H1 (cell line): ENCODE results near the gene GABRD. TPM values are rescaled to one million over a fixed set of nuclear protein-coding genes. Genes with fewer than 3 reads are reported as not detected.

ENCODE experiments used
- CTCF ChIA-PET: fragments of 300-600 bp; sonication (Branson Sonifier 250); formaldehyde crosslinking; loops from one replicate; lab custom pipeline; 2021; ENCODE audit not compliant: partially characterized antibody; lab: Charles Lee
- POLR2A ChIA-PET: fragments of 300-600 bp; sonication (Branson Sonifier 250); formaldehyde crosslinking; loops from one replicate; lab custom pipeline; 2021; ENCODE audit warnings: inconsistent platforms; ENCODE audit not compliant: partially characterized antibody; lab: Charles Lee
- DNase-seq, 2 experiments: peaks; one replicate each; pipeline versions ENCODE4 v3.0.0 to v3.0.0-alpha.2; 2010 to 2022; ENCODE audit warnings: low spot score in 2 of 2, low read depth in 1 of 2, mixed read lengths in 1 of 2
- FAIRE-seq: peaks from 2 replicates; lab custom pipeline; 2011; peaks lifted over from hg19 to GRCh38; lab: Jason Lieb, UNC
- H2AFZ ChIP-seq: 2 replicates; pipeline ENCODE4 v1.8.1; 2012; ENCODE audit warnings: low read length, inconsistent platforms
- H2AK5ac ChIP-seq: 2 replicates; pipeline ENCODE4 v1.6.1; 2013; ENCODE audit warnings: low read depth, low read length
- H2BK120ac ChIP-seq: replicated peaks from 2 replicates; pipeline ENCODE3; 2013; ENCODE audit warnings: low read depth, low read length, inconsistent platforms
- H2BK12ac ChIP-seq: 2 replicates; pipeline ENCODE4 v1.6.1; 2013; ENCODE audit warnings: low read depth, low read length
- H2BK15ac ChIP-seq: 2 replicates; pipeline ENCODE4 v1.6.1; 2013; ENCODE audit warnings: low read length
- H2BK20ac ChIP-seq: 2 replicates; pipeline ENCODE4 v1.6.1; 2013; ENCODE audit warnings: low read length
- H2BK5ac ChIP-seq: 2 replicates; pipeline ENCODE4 v1.6.1; 2013; ENCODE audit warnings: low read depth, low read length
- H3K14ac ChIP-seq: 2 replicates; pipeline ENCODE4 v1.6.1; 2013; ENCODE audit warnings: inconsistent platforms; ENCODE audit not compliant: insufficient read length
- H3K18ac ChIP-seq: 2 replicates; pipeline ENCODE4 v1.6.1; 2013; ENCODE audit warnings: low read length; ENCODE audit errors: extremely low read depth
- H3K23ac ChIP-seq: 2 replicates; pipeline ENCODE4 v1.6.1; 2013; ENCODE audit warnings: inconsistent platforms; ENCODE audit not compliant: insufficient read length
- H3K23me2 ChIP-seq: 2 replicates; pipeline ENCODE4 v1.6.1; 2013; ENCODE audit warnings: low read depth, low read length
- H3K27ac ChIP-seq: 2 replicates; pipeline ENCODE4 v1.6.1; 2011; ENCODE audit warnings: low read depth, low read length, inconsistent platforms
- H3K27me3 ChIP-seq, 4 experiments: replicated peaks in 1 of 4; 1 replicate in 1 of 4; 2 replicates in 3 of 4; pipeline versions ENCODE4 v1.6.1 to v1.8.1; 2011 to 2013; ENCODE audit warnings: low read length in 3 of 4, mild to moderate bottlenecking in 3 of 4, inconsistent platforms in 2 of 4, mixed read lengths in 2 of 4, moderate library complexity in 1 of 4; ENCODE audit not compliant: control insufficient read depth in 3 of 4, insufficient read depth in 3 of 4; ENCODE audit errors: extremely low read depth in 1 of 4
- H3K36me3 ChIP-seq, 4 experiments: 2 replicates each; pipeline versions ENCODE4 v1.6.1 to v1.8.1; 2011 to 2013; ENCODE audit warnings: mild to moderate bottlenecking in 4 of 4, low read length in 3 of 4, moderate library complexity in 2 of 4, control low read depth in 1 of 4, inconsistent platforms in 1 of 4; ENCODE audit not compliant: insufficient read depth in 4 of 4, control insufficient read depth in 2 of 4
- H3K4ac ChIP-seq: replicated peaks from 2 replicates; pipeline ENCODE3; 2013; ENCODE audit warnings: low read length, low read depth, mixed read lengths, inconsistent platforms; ENCODE audit not compliant: insufficient read length
- H3K4me1 ChIP-seq, 4 experiments: replicated peaks in 1 of 4; 1 replicate in 1 of 4; 2 replicates in 3 of 4; pipeline versions ENCODE4 v1.6.1 to v1.8.1; 2011 to 2013; ENCODE audit warnings: low read length in 3 of 4, inconsistent platforms in 2 of 4, mixed read lengths in 1 of 4; ENCODE audit not compliant: insufficient read depth in 4 of 4, control insufficient read depth in 3 of 4
- H3K4me2 ChIP-seq, 2 experiments: 2 replicates each; pipeline versions ENCODE4 v1.6.1 to v1.8.1; 2011 to 2013; ENCODE audit warnings: low read depth in 2 of 2, low read length in 2 of 2, control low read depth in 1 of 2, inconsistent platforms in 1 of 2, mild to moderate bottlenecking in 1 of 2; ENCODE audit not compliant: insufficient read depth in 1 of 2
- H3K4me3 ChIP-seq, 4 experiments: fragments of 200-600, 300-600 bp in 1 of 4; sonication (generic), shearing (Covaris generic), sonication (Bioruptor Twin) in 1 of 4; 2 replicates each; pipeline versions ENCODE4 v1.5.1 to v1.8.1; 2011 to 2016; ENCODE audit warnings: low read length in 4 of 4, low read depth in 3 of 4, control low read depth in 2 of 4, inconsistent platforms in 2 of 4, mild to moderate bottlenecking in 2 of 4, mixed read lengths in 1 of 4, moderate library complexity in 1 of 4; ENCODE audit not compliant: insufficient read depth in 2 of 4; ENCODE audit errors: extremely low read depth in 1 of 4
- H3K56ac ChIP-seq: replicated peaks from 2 replicates; pipeline ENCODE3; 2013; ENCODE audit warnings: low read depth, mild to moderate bottlenecking, mixed read lengths, low read length, inconsistent platforms; ENCODE audit not compliant: insufficient read length
- H3K79me1 ChIP-seq: 2 replicates; pipeline ENCODE4 v1.6.1; 2013; ENCODE audit warnings: low read depth, low read length, control low read depth
- H3K79me2 ChIP-seq, 2 experiments: 2 replicates each; pipeline versions ENCODE4 v1.6.1 to v1.8.1; 2012 to 2013; ENCODE audit warnings: low read length in 2 of 2, mild to moderate bottlenecking in 2 of 2, inconsistent platforms in 1 of 2; ENCODE audit not compliant: insufficient read depth in 2 of 2, control insufficient read depth in 1 of 2
- H3K9ac ChIP-seq, 4 experiments: replicated peaks in 1 of 4; 1 replicate in 1 of 4; 2 replicates in 3 of 4; pipeline versions ENCODE4 v1.6.1 to v1.8.1; 2011 to 2013; ENCODE audit warnings: low read depth in 3 of 4, low read length in 3 of 4, control low read depth in 2 of 4, mild to moderate bottlenecking in 2 of 4, moderate library complexity in 2 of 4, inconsistent platforms in 1 of 4; ENCODE audit errors: extremely low read depth in 1 of 4
- H3K9me3 ChIP-seq, 2 experiments: 2 replicates each; pipeline versions ENCODE4 v1.6.1 to v1.8.1; 2012 to 2013; ENCODE audit warnings: mild to moderate bottlenecking in 2 of 2, moderate library complexity in 2 of 2, control low read depth in 1 of 2, inconsistent platforms in 1 of 2, low read depth in 1 of 2, low read length in 1 of 2, mixed read lengths in 1 of 2; ENCODE audit not compliant: insufficient read depth in 2 of 2
- H4K20me1 ChIP-seq, 2 experiments: replicated peaks in 1 of 2; 2 replicates each; pipeline versions ENCODE3 to v1.8.1; 2011 to 2013; ENCODE audit warnings: inconsistent platforms in 2 of 2, low read length in 2 of 2, mild to moderate bottlenecking in 1 of 2; ENCODE audit not compliant: insufficient read depth in 2 of 2, control insufficient read depth in 1 of 2
- H4K5ac ChIP-seq: 2 replicates; pipeline ENCODE4 v1.6.1; 2013; ENCODE audit warnings: low read length, low read depth, mixed read lengths, inconsistent platforms; ENCODE audit not compliant: insufficient read length
- H4K8ac ChIP-seq: 2 replicates; pipeline ENCODE4 v1.8.0; 2013; ENCODE audit warnings: mild to moderate bottlenecking, moderate library complexity, low read length, inconsistent platforms; ENCODE audit not compliant: insufficient read depth; ENCODE audit errors: extremely low read depth
- H4K91ac ChIP-seq: replicated peaks from 2 replicates; pipeline ENCODE3; 2013; ENCODE audit warnings: low read length, mixed read lengths, inconsistent platforms; ENCODE audit not compliant: insufficient read length
- EP300 ChIP-seq, 2 experiments: IDR thresholded peaks; 1 replicate in 1 of 2; 2 replicates in 1 of 2; pipeline ENCODE4 v1.6.1; 2011 to 2012; ENCODE audit warnings: low read depth in 2 of 2, low read length in 2 of 2, mild to moderate bottlenecking in 2 of 2, borderline replicate concordance in 1 of 2, inconsistent platforms in 1 of 2, moderate library complexity in 1 of 2
- WGBS, 2 experiments: shearing (Covaris generic) in 1 of 2; methylation state at CpG; one replicate each; pipeline versions ENCODE4 v1.1.6 to v1.1.7; 2013 to 2015; ENCODE audit warnings: low lambda C conversion rate in 2 of 2, mixed read lengths in 2 of 2, inconsistent platforms in 1 of 2, low coverage in 1 of 2, missing lambda C conversion rate in 1 of 2; ENCODE audit not compliant: insufficient replicate concordance in 2 of 2, insufficient coverage in 1 of 2, insufficient read length in 1 of 2; ENCODE audit errors: extremely low coverage in 1 of 2, missing lambda C conversion rate in 1 of 2; 5-methylcytosine and 5-hydroxymethylcytosine counted together
- polyA plus RNA-seq, 7 experiments: library from polyadenylated mRNA; depleted of rRNA in 3 of 7; stranded (reverse) in 5 of 7; unstranded in 2 of 7; fragments of >200 nt in 5 of 7; fragments of 200-250 nt in 2 of 7; gene quantifications; 1 replicate in 5 of 7; 2 replicates in 1 of 7; 4 replicates in 1 of 7; pipeline versions ENCODE4 v1.2.1 to v1.2.3, GENCODE V29; 2011 to 2013; ENCODE audit warnings: missing spikeins in 2 of 7, mixed read lengths in 2 of 7
- total RNA-seq: library from RNA; stranded (reverse); fragmentation: NEBNext Ultra II Directional; extraction: Animal tissue kit (Norgen Biotek cat#: 25700); gene quantifications from 2 replicates; pipeline ENCODE4 v1.2.1, GENCODE V29; 2021

Gene GABRD
- total and polyA plus RNA-seq, 2 of the 8 experiments (the other 6 are each of a cell fraction or from before 2014, with no cell fraction given) = 1.8 to 3.0 TPM

- no peak for TF ChIP-seq EP300 (IDR thresholded peaks at IDR 0.05; ENCODE audit: borderline replicate concordance in 1 of 2, low read depth in 2 of 2, low read length in 2 of 2)
- TF ChIP-seq, all 59 proteins: peak for 0
- 86% methylated on average over 9 of the region's 10 CpGs; no CpG with 5 or more reads in 1 of the 2 experiments for WGBS, 2 experiments
- Histone ChIP-seq H4K8ac (no peak overlapping the region), H3K27ac (no peak overlapping the region), H3K79me2 (peaks cover 0 to 26% of the 10 kb centered on the region in 2 experiments; a peak in 2 of 4 replicates), H3K79me1 (peaks cover 13% of the 10 kb centered on the region), H3K9me3 (no peaks in the 10 kb centered on the region), H2AK5ac (no peak overlapping the region), H3K27me3 (no peaks in the 10 kb centered on the region; a peak in 1 of 7 replicates), H3K23ac (no peak overlapping the region), H2BK120ac (no peak overlapping the region), H3K36me3 (peaks cover 3 to 14% (median 10%) of the 10 kb centered on the region in 4 experiments; a peak in 5 of 8 replicates), H3K4me3 (no peak overlapping the region), H2BK15ac (no peak overlapping the region), H3K14ac (no peak overlapping the region), H3K4me1 (peaks cover 0 to 14% (median 10%) of the 10 kb centered on the region in 4 experiments; a peak in 6 of 7 replicates), H2AFZ (no peak overlapping the region), H3K4ac (no peak overlapping the region), H2BK20ac (no peak overlapping the region), H4K91ac (no peak overlapping the region), H2BK12ac (no peak overlapping the region), H4K20me1 (peaks cover 11 to 16% of the 10 kb centered on the region in 2 experiments), H3K9ac (no peak overlapping the region), H3K18ac (no peak overlapping the region), H3K23me2 (peaks cover 8% of the 10 kb centered on the region), H2BK5ac (no peak overlapping the region), H3K56ac (no peak overlapping the region), H3K4me2 (no peak overlapping the region; a peak in 1 of 4 replicates), H4K5ac (no peak overlapping the region)
- POLR2A ChIA-PET = no interaction called here
- CTCF ChIA-PET = interaction anchor here (0.6 to 1.1 kb wide), 2 partner anchors 9 to 144 kb away, joined by 3 to 5 read pairs; no protein-coding TSS in a partner anchor
- FAIRE-seq (no peak), DNase-seq (no peak)
Observed at GRCh38 chr1:2052756-2053155, 33.6 kb downstream of the GABRD start.
